GM12891 (cell line): ENCODE data around the gene SEMA4C.
"Not testable (repeated sequence)": the region's sequence is repeated elsewhere in the genome, so short reads cannot be mapped to it uniquely, and the experiment has no call there.

Experiments used
- PAX5 ChIP-seq: IDR thresholded peaks from 2 replicates; pipeline ENCODE4 v1.6.1; 2011; ENCODE audit warnings: low read length, moderate library complexity, mild to moderate bottlenecking; ENCODE audit not compliant: insufficient read depth, severe bottlenecking
- POLR2A ChIP-seq: IDR thresholded peaks from 2 replicates; pipeline ENCODE4 v1.6.1; 2011; ENCODE audit warnings: low read depth, low read length, control low read depth
- POLR2AphosphoS5 ChIP-seq: IDR thresholded peaks from 2 replicates; pipeline ENCODE4 v1.6.1; 2011; ENCODE audit warnings: low read depth, low read length, control low read depth
- TAF1 ChIP-seq: IDR thresholded peaks from 2 replicates; pipeline ENCODE4 v1.6.1; 2011; ENCODE audit warnings: low read depth, low read length, control low read depth

GRCh38 chr2:96863056-96863455 is 6.8 kb downstream of the SEMA4C start:
- TF ChIP-seq POLR2AphosphoS5, POLR2A, TAF1, PAX5: not testable (repeated sequence)
